Neural cell (in vitro differentiated cells): Measurements from ENCODE around the gene ASPDH.

Source experiments
- POLR2AphosphoS5 ChIP-seq: IDR thresholded peaks from 2 replicates; pipeline ENCODE4 v1.6.1; 2012
- RAD21 ChIP-seq: fragments of 450-650 bp; conservative IDR thresholded peaks from 2 replicates; pipeline ENCODE4 v1.6.1; 2014; ENCODE audit warnings: antibody characterized with exemption, mild to moderate bottlenecking, moderate library complexity
- TAF1 ChIP-seq: IDR thresholded peaks from 2 replicates; pipeline ENCODE4 v1.6.1; 2012; ENCODE audit warnings: low read depth
- TF ChIP-seq, protein P1 (sequence below): fragments of 450-650 bp; IDR thresholded peaks from 2 replicates; pipeline ENCODE4 v1.5.1; 2014; ENCODE audit warnings: antibody characterized with exemption, mild to moderate bottlenecking, moderate library complexity; ENCODE audit not compliant: poor library complexity, severe bottlenecking

DNA sequence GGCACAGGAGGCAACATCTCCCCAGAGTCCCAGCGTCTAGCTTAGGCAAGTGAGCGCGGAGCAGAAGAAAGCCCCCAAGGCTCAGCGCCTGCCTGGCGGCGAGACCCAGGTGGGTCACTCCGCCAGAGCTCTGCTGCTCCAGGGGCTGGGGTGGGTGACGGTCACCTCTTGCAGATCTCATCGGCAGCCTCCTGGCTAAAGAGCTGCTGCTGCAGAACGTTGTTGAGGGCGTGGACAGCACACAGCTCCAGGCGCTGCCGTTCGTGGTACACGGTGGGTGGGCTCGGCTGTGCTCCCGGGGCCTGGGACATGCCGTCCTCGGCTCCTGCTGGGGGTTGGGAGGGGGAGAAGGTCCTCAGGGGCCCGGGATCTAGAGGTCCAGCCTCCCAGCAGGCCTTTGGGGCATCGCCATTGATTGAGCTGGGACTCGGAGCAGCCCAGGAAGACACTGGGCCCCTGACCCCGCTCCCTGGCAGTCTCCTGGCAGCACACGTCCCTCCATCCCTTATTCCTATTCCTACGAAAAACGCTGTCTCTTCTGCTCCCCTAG, 3.5 kb downstream of the ASPDH start:
- TF ChIP-seq, protein P1, sequence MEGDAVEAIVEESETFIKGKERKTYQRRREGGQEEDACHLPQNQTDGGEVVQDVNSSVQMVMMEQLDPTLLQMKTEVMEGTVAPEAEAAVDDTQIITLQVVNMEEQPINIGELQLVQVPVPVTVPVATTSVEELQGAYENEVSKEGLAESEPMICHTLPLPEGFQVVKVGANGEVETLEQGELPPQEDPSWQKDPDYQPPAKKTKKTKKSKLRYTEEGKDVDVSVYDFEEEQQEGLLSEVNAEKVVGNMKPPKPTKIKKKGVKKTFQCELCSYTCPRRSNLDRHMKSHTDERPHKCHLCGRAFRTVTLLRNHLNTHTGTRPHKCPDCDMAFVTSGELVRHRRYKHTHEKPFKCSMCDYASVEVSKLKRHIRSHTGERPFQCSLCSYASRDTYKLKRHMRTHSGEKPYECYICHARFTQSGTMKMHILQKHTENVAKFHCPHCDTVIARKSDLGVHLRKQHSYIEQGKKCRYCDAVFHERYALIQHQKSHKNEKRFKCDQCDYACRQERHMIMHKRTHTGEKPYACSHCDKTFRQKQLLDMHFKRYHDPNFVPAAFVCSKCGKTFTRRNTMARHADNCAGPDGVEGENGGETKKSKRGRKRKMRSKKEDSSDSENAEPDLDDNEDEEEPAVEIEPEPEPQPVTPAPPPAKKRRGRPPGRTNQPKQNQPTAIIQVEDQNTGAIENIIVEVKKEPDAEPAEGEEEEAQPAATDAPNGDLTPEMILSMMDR: no peak
- peak; percentile 82 for TF ChIP-seq POLR2AphosphoS5
- no peak for TF ChIP-seq RAD21
- no peak for TF ChIP-seq TAF1
